Activated B cell treated with CpG ODN at 0.5 μM for 24 hours (primary cell): Measurements from ENCODE around the gene CRY1. TPM values are rescaled to one million over a fixed set of nuclear protein-coding genes. Genes with fewer than 3 reads are reported as not detected.

Experiments
- ATAC-seq: fragments of 200-7000 bp; cut with Tn5 transposase; one replicate; pipeline ENCODE4 v1.10.0; 2021; ENCODE audit warnings: low read depth, mild to moderate bottlenecking, moderate library complexity
- CTCF ChIA-PET: fragments of 350-600 bp; sonication (Branson Sonifier 250); formaldehyde crosslinking; loops from one replicate; lab custom pipeline; 2021; ENCODE audit warnings: antibody characterized with exemption; lab: Charles Lee
- POLR2A ChIA-PET: fragments of 350-600 bp; sonication (Branson Sonifier 250); formaldehyde crosslinking; loops from one replicate; lab custom pipeline; 2021; ENCODE audit warnings: antibody characterized with exemption; lab: Charles Lee
- DNase-seq: peaks from one replicate; pipeline ENCODE4 v3.0.0; 2022
- H3K27ac Mint-ChIP-seq: one replicate; pipeline ENCODE4 v1.8.0; 2020; ENCODE audit warnings: mixed read lengths
- H3K27me3 Mint-ChIP-seq: one replicate; pipeline ENCODE4 v1.8.0; 2021; ENCODE audit warnings: mixed read lengths
- H3K36me3 Mint-ChIP-seq: one replicate; pipeline ENCODE4 v1.8.0; 2021; ENCODE audit warnings: low read depth, mixed read lengths
- H3K4me1 Mint-ChIP-seq: one replicate; pipeline ENCODE4 v1.8.0; 2021; ENCODE audit warnings: mixed read lengths
- H3K4me3 Mint-ChIP-seq: one replicate; pipeline ENCODE4 v1.8.0; 2020; ENCODE audit warnings: mild to moderate bottlenecking, mixed read lengths
- H3K9me3 Mint-ChIP-seq: one replicate; pipeline ENCODE4 v1.8.0; 2020; ENCODE audit warnings: mixed read lengths
- intact Hi-C: fragments of 100-400 bp; cut with micrococcal nuclease; formaldehyde crosslinking; loops from one replicate; pipeline ENCODE4 v1.15.1; 2024
- total RNA-seq: library from RNA; stranded (reverse); gene quantifications from 2 replicates; pipeline ENCODE4 v1.2.3, GENCODE V29; 2022
- TF ChIP-seq, protein P1 (sequence below): fragments of 200-600 bp; IDR thresholded peaks from one replicate; pipeline ENCODE4 v1.8.0; 2022; ENCODE audit warnings: antibody characterized with exemption, mild to moderate bottlenecking

The CRY1 gene
- total RNA-seq, 1 donor from 2014 or later = 7.1 TPM

GRCh38 chr12:106986625-106987389, 106.5 kb downstream of the CRY1 start, which contains the start of gene MTERF2:
TSS of gene MTERF2 (minus strand) at chr12:106987146. CDS start at chr12:106978714, 8,432 bp downstream.
- CTCF ChIA-PET = no interaction called here
- TF ChIP-seq, protein P1, sequence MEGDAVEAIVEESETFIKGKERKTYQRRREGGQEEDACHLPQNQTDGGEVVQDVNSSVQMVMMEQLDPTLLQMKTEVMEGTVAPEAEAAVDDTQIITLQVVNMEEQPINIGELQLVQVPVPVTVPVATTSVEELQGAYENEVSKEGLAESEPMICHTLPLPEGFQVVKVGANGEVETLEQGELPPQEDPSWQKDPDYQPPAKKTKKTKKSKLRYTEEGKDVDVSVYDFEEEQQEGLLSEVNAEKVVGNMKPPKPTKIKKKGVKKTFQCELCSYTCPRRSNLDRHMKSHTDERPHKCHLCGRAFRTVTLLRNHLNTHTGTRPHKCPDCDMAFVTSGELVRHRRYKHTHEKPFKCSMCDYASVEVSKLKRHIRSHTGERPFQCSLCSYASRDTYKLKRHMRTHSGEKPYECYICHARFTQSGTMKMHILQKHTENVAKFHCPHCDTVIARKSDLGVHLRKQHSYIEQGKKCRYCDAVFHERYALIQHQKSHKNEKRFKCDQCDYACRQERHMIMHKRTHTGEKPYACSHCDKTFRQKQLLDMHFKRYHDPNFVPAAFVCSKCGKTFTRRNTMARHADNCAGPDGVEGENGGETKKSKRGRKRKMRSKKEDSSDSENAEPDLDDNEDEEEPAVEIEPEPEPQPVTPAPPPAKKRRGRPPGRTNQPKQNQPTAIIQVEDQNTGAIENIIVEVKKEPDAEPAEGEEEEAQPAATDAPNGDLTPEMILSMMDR = no peak
- Mint-ChIP-seq H3K36me3 (peaks cover 15% of the 10 kb centered on the region), H3K4me1 (peaks cover 39% of the 10 kb centered on the region), H3K27me3 (no peaks in the 10 kb centered on the region), H3K27ac (peak within 1 kb of the TSS; percentile 70), H3K4me3 (peak within 1 kb of the TSS; percentile 95), H3K9me3 (peaks cover 5% of the 10 kb centered on the region)
- POLR2A ChIA-PET = interaction anchor here (0.8 to 2.1 kb wide), 3 partner anchors 9 to 629 kb away, joined by 3 to 9 read pairs (median 9); partner anchors contain the start of genes POLR3B and TMEM263
- intact Hi-C loops = loop anchor here (1.0 to 10.0 kb wide), 5 partner anchors 31 to 685 kb away; partner anchors contain the start of genes CRY1, RIC8B and TCP11L2
- peak; percentile 61 for DNase-seq
- ATAC-seq = peak; percentile 99

DNA sequence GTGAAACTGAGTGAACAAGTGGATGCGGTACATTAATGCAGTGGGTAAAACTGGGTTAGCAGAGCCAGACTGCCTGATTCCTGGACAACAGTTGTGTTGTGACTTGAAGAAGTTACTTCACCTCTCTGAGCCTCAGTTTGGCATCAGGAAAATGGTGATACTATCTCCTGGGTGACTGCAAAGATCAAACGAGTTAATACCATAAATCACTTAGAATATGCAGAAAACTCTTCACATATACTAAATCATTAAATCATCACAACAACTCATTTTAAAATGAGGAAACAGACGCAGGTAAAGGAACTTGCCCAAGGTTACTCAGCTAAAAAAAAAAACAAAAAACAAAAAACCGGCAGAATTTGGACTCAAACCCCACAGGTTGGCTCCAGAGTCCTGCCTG, 107.2 kb downstream of the CRY1 start:
- ATAC-seq (no peak), DNase-seq (no peak)
- ChIA-PET CTCF (no interaction called here), POLR2A (interaction anchor here (1.6 to 2.1 kb wide), 2 partner anchors 30 to 628 kb away, joined by 9 read pairs; partner anchors contain the start of genes POLR3B and TMEM263)
- no peak overlapping the region for H3K27ac Mint-ChIP-seq
- TF ChIP-seq, protein P1 = no peak
- H3K36me3 Mint-ChIP-seq = peaks cover 15% of the 10 kb centered on the region
- H3K9me3 Mint-ChIP-seq = peaks cover 5% of the 10 kb centered on the region
- H3K4me1 Mint-ChIP-seq = peaks cover 39% of the 10 kb centered on the region
- intact Hi-C loops = loop anchor here (1.0 to 10.0 kb wide), 2 partner anchors 211 to 684 kb away; partner anchors contain the start of genes RIC8B and TCP11L2
- H3K27me3 Mint-ChIP-seq = no peaks in the 10 kb centered on the region
- H3K4me3 Mint-ChIP-seq = peak overlapping the region; percentile 95

DNA sequence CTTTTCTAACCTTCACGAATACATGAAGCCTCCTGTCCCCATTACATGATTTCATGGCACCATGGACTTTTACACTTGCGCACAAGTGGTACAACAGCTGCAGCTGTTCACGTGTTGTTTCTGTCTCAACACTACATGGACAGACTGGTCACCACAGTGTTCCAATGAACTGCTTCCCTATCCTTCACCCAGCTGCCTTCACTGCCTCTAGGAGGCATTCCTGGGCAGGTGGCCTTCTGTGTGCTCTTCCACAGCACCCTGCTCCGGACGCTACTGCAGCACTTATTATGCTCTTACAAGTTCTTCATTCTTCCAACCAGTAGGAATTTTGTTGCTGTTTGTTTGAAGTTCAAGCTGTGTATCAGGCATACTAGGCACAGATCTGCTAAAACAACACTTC, 107.9 kb downstream of the CRY1 start:
- POLR2A ChIA-PET = no interaction called here
- H3K4me3 Mint-ChIP-seq = no peak overlapping the region
- intact Hi-C loops = loop anchor here (10.0 kb wide), 1 partner anchor 211 kb away; the partner anchor contains the start of gene RIC8B
- CTCF ChIA-PET = no interaction called here
- H3K36me3 Mint-ChIP-seq = peaks cover 15% of the 10 kb centered on the region
- no peak for DNase-seq
- no peak overlapping the region for H3K27ac Mint-ChIP-seq
- peaks cover 39% of the 10 kb centered on the region for H3K4me1 Mint-ChIP-seq
- no peaks in the 10 kb centered on the region for H3K27me3 Mint-ChIP-seq
- no peak for ATAC-seq
- H3K9me3 Mint-ChIP-seq = peaks cover 5% of the 10 kb centered on the region
- TF ChIP-seq, protein P1 = no peak

GRCh38 chr12:106984588-106985137, 108.7 kb downstream of the CRY1 start:
- no peak for ATAC-seq
- Mint-ChIP-seq H3K27ac (peak overlapping the region; percentile 43), H3K9me3 (peaks cover 5% of the 10 kb centered on the region), H3K4me3 (peak overlapping the region; percentile 13), H3K27me3 (no peaks in the 10 kb centered on the region), H3K36me3 (peaks cover 15% of the 10 kb centered on the region), H3K4me1 (peaks cover 39% of the 10 kb centered on the region)
- TF ChIP-seq, protein P1 = no peak
- ChIA-PET CTCF (no interaction called here), POLR2A (interaction anchor here (0.6 to 1.2 kb wide), 6 partner anchors 12 to 109 kb away, joined by 3 to 9 read pairs (median 4); partner anchors contain the start of genes CRY1 and TMEM263)
- no peak for DNase-seq
- intact Hi-C loops = loop anchor here (10.0 kb wide), 1 partner anchor 210 kb away; the partner anchor contains the start of gene RIC8B

DNA sequence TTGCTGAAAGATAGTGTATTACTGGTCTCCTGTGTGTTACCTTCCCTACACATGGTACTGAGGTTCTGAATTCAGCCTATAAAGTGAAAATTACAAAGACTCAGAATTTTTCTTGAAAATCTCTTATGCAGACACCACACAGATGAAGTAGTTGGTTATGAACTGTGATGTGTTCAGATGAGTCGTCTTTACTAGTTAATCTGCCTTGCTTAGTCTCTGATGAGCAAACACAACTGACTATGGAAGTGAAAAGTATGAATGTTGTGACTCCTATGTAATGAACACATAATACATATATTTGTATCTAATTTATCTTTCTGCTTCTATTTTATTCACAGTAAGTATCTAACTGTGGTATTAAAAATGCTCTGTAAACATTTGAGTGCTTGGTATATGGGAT, 111.1 kb downstream of the CRY1 start:
- H3K36me3 Mint-ChIP-seq = peaks cover 15% of the 10 kb centered on the region
- no peaks in the 10 kb centered on the region for H3K27me3 Mint-ChIP-seq
- H3K4me1 Mint-ChIP-seq = peaks cover 34% of the 10 kb centered on the region
- TF ChIP-seq, protein P1 = no peak
- H3K4me3 Mint-ChIP-seq = no peak overlapping the region
- H3K9me3 Mint-ChIP-seq = peaks cover 5% of the 10 kb centered on the region
- no peak for ATAC-seq
- DNase-seq = no peak
- intact Hi-C loops = loop anchor here (10.0 kb wide), 1 partner anchor 207 kb away; the partner anchor contains the start of gene RIC8B
- H3K27ac Mint-ChIP-seq = no peak overlapping the region
- CTCF ChIA-PET = no interaction called here
- POLR2A ChIA-PET = interaction anchor here (0.7 kb wide), 1 partner anchor 16 kb away, joined by 4 read pairs; no protein-coding TSS in a partner anchor
